Suppressor macrophage (primary cell): ENCODE results near the gene SMURF2.
A peak's percentile ranks its signal among the peaks of the same experiment; 100 is the strongest.
"Not testable (repeated sequence)": the region's sequence is repeated elsewhere in the genome, so short reads cannot be mapped to it uniquely, and the experiment has no call there.

Experiments
- DNase-seq, 4 experiments: peaks; one replicate each; pipeline ENCODE4 v3.0.0-alpha.2; 2020 to 2022

SMURF2 gene

GRCh38 chr17:64630309-64631223, 31.5 kb downstream of the SMURF2 start:
- DNase-seq = no peak

- DNase-seq = no peak
Measured at GRCh38 chr17:64628641-64629040, 33.5 kb downstream of the SMURF2 start.

GRCh38 chr17:64627797-64628196, 34.3 kb downstream of the SMURF2 start:
- DNase-seq = no peak

GRCh38 chr17:64626827-64627226, 35.3 kb downstream of the SMURF2 start:
- no peak for DNase-seq

DNA sequence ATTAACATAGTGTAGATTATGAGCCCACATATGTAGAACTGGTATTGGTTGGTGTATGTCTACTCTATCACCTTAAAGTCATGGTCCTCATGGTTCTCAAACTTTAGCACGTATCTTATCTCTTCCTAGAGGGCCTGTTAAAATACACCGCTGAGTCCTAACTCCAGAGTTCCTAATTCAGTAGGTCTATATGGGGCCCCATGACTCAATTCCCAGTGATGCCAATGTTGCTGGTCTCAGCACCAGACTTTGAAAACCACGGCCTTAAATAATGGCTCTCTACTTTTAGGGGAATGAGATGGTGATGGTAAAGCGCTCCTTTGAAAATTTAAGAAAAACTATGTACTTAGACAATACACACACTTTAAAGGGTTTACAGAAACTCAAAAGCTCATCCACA, 36.6 kb downstream of the SMURF2 start:
- no peak for DNase-seq

GRCh38 chr17:64622931-64623654, 39.0 kb downstream of the SMURF2 start:
- no peak for DNase-seq

DNA sequence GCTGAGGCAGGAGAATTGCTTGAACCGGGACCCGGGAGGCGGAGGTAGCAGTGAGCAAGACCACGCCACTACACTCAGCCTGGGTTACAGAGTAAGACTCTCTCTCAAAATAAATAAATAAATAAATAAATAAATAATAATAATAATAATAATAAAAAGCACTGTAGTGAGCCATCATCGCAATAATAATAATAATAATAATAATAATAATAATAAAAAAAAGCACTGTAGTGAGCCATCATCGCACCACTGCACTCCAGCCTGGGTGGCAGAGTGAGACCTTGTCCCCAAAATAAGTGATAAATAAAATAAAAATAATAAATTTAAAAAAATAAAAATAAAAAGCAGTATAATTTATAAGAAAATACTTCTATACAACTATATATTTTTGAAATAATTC, 40.3 kb downstream of the SMURF2 start:
- no peak for DNase-seq

DNA sequence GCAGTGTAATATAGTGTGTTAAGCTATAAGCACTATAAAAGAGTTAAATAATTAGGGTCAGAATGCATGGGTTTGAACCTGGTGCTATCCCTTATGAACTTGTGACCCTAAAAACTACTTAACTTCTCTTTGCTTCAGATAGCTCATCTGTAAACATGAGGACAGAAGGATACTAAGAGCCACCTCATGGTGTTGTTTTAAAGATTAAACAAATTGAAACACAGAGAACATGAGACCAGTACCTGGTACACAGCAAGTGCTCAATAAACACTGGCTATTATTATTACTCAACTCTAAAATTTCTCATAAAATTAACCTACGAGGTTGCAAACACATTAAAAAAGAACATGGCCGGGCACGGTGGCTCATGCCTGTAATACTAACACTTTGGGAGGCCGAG, 43.3 kb downstream of the SMURF2 start:
- no peak for DNase-seq

DNA sequence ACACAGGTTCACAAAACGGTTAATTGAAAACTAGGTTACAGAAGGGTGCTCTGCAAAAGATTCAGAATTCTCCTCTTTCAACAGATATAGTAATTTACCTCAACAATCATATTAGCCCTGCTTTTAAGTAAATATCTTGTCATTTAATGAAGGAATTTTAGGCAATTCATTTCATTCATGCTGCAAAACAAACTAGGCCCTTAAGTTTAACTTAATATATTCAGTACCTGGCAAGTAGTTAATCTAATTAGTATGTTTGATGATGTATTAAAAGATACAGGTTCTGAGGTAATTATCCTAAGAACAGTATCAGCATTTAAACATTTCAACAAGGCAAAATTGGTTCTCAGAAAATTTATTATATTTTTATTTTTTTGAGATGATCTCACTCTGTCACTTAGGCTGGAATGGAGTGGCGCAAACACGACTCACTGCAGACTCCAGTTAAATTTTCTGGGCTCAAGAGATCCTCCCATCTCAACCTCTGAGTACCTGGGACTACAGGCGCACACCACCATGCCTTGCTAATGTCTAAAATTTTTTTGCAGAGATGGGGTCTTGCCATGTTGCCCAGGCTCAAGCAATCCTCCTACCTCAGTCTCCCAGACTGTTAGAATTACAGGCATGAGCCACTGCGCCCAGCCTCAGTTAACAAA, 44.9 kb downstream of the SMURF2 start:
- peak in 3 of 4 experiments; percentile 19 to 32 (median 21) for DNase-seq

DNA sequence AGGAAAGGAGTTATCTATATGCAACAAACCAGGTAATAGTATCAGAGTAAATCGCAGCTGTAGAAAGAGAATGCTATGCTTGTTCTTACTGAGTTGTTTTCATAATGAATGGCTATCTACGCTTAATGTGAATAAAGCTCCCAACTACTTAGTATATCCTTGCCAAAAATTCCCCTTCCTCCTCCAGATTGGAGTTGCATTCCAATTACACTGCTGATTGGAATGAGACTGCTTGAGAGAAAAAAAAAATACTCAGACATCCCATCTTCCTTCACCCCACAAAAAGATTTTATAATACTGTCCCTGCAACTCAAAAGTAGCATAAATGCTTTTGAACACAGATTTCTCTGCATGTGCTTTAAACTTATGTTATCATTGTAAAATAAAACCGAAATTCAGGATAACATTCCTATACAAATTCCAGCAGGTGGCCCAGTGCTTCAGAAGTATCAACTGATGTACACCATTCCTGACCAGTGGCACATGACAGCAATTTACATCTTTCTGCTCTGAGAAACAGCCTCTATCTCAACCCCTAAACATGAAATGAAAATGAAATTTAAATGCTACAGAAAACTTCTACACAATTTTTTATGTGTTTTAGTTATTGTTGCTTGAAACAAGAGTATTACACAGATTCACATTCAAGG, 47.0 kb downstream of the SMURF2 start:
- DNase-seq = no peak

GRCh38 chr17:64614266-64615027, 47.7 kb downstream of the SMURF2 start:
- no peak for DNase-seq

DNA sequence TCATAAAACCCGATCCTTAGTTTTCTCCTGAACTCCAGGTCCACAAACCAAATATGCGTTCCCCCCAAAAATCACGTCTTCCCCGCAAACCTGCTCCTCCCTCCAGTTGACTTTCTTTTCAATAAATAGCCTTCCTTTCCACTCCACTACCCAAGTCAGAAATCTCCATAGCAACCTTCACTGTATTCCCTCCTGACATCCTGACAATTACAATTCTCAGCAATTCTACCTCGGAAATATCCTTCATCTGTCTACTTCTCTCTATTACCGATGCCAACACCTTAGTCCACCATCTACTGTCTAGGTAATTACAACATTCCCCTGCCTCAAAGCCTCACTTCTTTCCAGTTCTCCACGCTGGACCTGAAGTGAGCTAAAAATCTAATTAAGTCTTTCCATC, 50.7 kb downstream of the SMURF2 start:
- DNase-seq = no peak

DNA sequence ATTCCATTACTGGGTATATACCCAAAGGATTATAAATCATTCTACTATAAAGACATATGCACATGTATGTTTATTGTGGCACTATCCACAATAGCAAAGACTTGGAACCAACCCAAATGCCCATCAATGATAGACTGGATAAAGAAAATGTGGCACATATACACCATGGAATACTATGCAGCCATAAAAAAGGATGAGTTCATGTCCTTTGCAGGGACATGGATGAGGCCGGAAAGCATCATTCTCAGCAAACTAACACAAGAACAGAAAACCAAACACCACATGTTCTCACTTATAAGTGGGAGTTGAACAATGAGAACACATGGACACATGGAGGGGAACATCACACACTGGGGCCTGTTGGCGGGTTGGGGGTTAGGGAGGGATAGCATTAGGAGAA, 51.9 kb downstream of the SMURF2 start:
- DNase-seq = not testable (repeated sequence)

DNA sequence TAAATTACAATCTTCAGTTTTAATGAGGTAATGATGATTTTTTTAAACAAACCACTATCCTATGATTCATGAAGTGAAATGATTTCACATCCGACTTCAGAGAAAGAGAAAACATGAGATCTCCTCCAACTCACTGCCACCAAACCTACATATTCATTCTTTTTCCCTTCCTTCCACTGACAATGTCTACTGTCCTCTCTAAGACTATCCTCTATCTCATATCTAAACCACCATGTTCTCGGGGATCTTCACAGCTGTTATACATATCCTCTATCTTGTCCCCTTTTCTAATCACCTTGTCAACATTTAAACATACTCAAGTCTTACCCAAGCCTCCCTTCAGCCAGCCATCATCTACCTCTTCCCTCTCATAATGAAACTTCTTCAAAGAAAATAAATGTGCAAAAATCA, 53.5 kb downstream of the SMURF2 start:
- peak in 2 of 4 experiments; percentile 34 to 42 for DNase-seq

DNA sequence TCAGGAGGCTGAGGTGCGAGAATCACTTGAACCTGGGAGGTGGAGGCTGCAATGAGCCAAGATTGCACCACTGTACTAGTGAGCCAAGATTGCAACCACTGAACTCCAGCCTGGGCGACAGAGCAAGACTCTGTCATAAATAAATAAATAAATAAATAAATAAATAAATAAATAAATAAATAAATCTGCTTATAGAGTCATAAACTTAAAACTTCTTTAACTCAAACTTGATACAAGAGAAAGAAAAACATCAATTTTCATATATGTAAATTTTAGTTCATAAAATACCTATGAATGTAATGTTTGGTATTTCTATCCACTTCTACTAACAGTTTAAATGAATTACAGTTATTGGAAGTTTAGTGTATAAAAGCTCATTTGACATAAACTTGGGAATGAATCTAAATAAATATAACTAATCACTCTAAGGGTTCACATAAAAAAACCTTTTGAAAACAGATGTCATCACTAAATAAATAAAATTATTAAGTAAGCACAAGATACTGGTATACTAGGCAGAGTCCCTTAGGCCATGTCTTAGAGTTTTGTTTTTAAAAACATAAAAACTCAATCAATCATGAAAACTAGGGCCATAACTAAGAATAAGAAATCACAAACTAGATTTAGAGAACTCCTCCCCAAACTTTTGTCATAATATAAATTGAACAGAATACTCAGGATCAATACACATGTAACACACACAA, 54.1 kb downstream of the SMURF2 start:
- no peak for DNase-seq

- DNase-seq = not testable (repeated sequence)
Measured at GRCh38 chr17:64604532-64604931, 57.6 kb downstream of the SMURF2 start.

GRCh38 chr17:64603987-64604386, 58.1 kb downstream of the SMURF2 start:
- no peak for DNase-seq

- DNase-seq = no peak
Measured at GRCh38 chr17:64599827-64600226, 62.3 kb downstream of the SMURF2 start.

DNA sequence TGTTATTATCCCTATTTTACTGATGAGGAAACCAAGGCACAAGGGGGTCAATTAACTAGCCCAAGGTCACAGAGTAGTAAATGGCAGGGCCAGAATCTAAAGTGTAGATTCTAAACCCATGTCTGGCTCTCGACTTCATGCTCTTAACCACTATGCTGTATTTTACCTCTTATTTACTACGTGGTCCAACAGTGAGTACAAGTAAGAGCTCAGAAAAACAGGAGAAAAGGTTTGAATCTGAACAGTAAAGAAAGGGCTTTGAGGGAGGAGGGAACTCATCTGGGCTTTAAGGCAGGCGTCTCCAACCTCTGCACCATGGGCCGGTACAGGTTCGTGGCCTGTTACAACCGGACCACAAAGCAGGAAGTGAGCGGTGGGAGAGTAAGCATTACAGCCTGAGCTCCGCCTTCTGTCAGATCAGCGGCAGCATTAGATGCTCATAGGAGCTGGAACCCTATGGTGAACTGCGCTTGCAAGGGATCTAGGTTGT, 62.9 kb downstream of the SMURF2 start:
- DNase-seq = peak; percentile 31 to 56 (median 52)

DNA sequence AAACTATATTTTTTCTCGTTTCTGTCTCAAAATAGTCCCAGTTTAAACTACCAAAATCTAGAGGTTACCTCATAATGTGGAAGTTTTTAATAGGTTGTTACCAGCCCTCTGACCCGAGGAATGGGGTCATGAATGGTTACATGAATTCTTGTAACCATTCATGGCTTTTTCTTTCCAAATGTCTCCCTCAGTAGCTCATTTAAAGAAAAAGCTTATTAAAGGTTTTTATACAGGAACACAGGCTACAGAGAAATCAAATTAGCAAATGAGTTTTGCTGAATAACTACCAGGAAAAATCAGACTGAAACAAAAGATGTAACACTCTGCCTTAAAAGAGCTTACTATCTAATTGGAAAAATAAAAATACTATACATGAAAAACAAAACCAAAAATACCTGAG, 63.4 kb downstream of the SMURF2 start:
- no peak for DNase-seq

GRCh38 chr17:64596988-64597387, 65.1 kb downstream of the SMURF2 start:
- no peak for DNase-seq
